Amniotic stem cell (primary cell): Measurements from ENCODE around the gene ACADSB.

ENCODE experiments used
- DNase-seq: peaks from one replicate; lab custom pipeline; 2025; lab: John Stamatoyannopoulos, UW

ACADSB gene

DNA sequence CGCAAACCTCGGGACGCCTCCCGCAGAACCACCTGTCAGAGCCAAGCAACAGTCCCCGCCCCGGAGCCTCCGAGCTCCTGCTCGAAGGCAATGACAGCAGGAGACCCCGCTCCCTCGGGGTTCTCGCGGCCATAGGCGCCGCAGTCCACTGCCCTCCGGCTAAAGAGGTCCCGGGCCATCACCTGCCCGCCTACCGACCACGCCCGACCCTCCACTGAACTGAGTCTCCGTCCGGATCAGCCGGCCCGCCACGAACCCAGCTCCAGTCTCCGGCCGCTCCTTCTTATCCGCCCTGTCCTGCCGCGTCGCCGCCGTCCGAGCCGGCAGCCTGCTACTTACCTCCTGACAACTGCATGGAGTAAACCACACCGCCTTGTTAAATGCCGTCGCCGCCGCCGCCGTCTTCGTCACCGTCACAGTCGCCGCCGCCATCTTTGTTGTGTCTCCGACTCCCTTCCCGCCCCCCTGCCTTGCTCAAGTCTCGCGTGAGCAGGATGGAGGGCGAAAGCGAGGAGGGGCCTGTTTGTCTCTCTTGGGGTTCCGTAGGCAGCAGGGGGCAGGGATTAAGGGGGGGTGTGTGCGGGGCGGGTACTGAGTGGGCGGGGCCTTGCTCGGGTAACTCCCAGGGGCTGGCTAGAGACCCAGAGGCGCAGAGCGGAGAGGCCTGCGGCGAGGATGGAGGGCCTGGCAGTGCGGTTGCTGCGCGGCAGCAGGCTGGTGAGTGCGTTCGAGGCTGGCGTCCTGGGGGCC is at the start of gene ACADSB, which contains the start of gene IKZF5:
ACADSB (plus strand) TSS at position 652 of the 750 bp plus-strand sequence; CDS start at position 676, 24 bp downstream.
IKZF5 (minus strand) TSS at position 441 of the 750 bp plus-strand sequence. CDS start 10,170 bp downstream, outside the sequence.
- peak; percentile 96 for DNase-seq

DNA sequence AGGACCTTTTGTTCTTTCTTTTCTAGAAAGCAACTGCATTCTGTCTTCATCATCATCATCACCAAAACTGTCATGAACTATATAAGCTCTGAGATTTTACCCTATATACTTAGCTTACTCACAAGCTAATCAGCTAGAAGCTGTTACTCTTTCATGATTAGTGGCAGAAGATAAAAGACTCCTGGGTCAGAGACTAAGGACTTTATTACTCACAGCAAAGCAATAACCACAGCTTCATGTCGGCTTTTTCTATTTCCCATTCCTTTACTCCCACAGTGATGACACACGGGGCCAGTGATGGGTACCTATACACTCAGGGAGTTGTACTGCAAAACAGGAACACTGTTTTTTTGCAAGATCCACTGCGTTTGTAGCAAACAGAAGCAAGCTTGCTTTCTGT is 46.4 kb upstream of the ACADSB start:
- no peak for DNase-seq

DNA sequence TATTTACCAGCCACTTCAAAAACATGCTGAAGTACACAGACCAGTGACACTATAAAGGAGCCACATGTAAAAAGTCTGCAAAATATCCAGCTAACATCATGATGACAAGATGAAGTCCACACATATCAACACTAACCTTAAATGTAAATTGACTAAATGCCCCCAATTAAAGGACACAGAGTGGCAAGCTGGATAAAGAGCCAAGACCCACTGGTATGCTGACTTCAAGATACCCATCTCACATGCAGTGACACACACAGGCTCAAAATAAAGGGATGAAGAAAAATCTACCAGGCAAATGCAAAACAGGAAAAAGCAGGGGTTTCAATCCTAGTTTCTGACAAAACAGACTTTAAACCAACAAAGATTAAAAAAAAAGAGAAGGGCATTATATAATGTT is 41.9 kb upstream of the ACADSB start:
- DNase-seq = no peak

DNA sequence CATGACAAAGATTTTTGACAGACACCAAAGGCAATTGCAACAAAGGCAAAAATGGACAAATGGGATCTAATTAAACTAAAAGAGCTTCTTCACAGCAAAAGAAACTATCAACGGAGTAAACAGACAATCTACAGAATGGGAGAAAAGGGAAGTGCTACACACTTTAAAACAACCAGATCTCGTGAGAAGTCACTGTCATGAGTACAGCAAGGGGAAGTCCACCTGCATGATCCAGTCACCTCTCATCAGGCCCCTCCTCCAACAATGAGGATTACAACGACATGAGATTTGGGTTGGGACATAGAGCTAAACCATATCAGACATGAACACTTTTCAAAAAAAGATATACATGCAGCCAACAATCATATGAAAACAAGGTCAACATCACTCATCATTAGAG is 40.1 kb upstream of the ACADSB start:
- no peak for DNase-seq

DNA sequence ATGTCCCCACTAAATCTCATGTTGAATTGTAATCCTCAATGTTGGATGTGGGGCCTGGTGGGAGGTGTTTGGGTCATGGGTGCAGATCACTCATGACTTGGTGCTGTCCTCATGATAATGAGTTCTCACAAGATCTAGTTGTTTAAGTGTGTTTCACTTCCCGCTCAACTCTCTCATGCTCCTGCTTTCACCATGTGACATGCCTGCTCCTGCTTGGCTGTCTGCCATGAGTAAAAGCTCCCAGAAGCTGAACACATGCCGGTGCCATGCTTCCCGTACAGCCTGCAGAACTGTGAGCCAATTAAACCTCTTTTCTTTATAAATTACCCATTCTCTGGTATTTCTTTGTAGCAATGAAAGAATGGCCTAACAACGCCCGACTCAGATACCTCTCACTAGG is 34.8 kb upstream of the ACADSB start:
- DNase-seq = no peak

DNA sequence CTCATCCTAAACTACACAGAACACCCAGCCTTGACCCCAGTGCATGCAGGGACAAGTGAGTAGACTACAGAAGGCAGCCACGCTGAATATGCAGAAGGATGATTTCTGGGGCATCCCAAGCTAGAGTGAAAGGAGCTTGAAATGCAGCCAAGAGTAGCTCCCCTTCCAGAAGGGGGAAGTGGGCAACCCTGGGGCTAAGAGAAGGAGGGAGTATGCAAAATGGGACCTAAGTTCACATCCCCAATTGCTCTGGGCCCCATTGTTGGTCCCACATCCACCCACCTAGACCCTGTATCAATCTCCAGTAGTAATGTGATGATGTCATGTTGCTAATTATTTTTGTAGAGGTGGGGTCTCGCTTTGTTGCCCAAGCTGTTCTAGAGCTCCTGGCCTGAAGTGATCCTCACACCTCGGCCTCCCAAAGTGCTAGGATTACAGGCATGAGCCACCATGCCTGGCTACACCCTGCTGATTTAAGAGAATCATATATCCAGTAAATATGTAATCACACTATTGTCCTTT is 34.2 kb upstream of the ACADSB start:
- DNase-seq = no peak

DNA sequence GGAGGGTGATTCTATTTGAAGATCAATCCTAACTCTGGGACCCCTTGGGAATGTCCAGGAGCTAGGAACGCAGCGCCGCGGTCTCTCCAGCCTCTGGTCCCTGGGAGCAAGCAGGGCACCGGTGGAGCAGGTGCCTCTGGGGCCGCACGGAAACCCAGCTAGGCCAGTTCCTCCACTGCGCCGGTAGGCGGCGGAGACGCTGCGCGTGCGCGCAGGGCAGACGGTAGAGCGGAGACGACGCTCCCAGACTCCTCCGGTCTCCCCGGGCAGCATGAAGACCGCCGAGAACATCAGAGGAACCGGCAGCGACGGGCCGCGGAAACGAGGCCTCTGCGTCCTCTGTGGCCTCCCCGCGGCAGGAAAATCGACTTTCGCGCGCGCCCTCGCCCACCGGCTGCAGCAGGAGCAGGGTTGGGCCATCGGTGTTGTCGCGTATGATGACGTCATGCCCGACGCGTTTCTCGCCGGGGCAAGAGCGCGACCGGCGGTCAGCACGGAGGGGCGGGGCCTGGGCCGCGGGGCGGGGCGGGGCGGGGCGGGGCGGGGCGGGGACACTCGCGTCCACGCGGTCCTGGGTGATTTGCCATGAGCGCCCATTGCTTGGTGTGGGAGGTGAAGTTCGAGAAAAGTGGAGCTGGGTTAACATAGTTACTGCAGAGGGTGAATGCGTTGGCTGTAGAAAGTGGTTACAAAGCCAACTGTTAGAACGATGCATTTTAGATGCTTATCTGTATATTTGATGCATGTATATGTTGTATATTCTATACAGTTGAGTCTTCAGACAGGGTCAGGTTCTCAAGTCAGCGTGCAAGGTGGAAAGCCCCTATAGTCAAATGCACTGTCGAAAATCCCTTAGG is 28.4 kb upstream of the ACADSB start, which contains the start of gene PSTK:
PSTK (plus strand) TSS at position 193 of the 857 bp plus-strand sequence; CDS start at position 272, 79 bp downstream.
- DNase-seq = peak; percentile 81

DNA sequence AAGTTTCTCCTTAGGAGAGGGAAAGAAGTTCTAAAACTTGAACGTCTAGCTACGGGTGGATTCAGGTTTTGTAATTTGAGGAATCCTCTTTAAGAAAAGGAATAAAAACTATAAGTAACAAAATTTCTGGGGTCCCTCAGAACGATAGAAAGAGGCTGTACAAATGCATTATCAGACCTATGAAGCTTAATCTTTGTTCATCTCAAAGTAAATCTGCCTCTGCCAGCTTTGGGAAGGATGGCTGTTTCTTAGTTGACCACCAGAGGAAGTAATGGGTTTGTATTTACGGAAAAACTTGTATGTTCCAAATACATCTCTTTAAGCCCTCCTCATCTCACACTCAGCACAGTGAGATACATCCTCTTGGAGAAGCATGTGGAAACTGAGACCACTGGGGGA is 27.7 kb upstream of the ACADSB start:
- DNase-seq = no peak

DNA sequence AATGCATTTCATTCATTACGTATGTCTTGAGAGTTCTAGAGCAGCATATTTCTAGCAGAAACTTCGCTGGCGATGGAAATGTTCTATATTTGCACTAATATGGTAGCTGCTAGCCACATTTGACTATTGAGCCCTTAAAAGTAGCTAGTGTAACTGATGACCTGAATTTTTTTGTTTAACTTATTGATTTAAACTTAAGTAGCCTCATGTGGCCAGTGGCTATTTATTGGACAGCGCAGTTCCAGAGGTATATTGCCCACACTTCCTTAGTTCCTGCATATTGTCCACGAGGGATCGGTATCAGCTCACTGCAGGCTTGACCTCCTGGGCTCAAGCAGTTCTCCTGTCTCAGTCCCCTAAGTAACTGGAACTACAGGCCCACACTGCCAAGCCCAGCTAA is 24.9 kb upstream of the ACADSB start:
- no peak for DNase-seq

DNA sequence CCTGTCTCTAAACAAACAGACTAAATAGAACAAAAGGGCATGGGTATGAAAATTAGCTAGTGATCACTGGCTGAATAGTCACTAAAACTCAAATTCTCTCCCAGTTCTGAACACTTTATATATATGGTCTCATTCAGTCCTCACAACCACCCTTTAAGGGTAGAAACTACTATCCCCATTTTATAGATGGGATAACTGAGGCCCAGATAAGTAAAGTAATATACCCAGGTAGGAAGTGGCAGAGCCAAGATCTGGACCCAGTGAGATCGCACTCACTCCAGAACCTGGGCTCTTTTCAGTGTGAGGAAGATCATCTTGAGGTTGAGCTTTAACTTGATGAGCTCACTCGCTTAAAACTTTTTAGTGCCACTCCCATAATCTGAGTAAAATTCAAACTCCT is 24.1 kb upstream of the ACADSB start:
- DNase-seq = no peak

DNA sequence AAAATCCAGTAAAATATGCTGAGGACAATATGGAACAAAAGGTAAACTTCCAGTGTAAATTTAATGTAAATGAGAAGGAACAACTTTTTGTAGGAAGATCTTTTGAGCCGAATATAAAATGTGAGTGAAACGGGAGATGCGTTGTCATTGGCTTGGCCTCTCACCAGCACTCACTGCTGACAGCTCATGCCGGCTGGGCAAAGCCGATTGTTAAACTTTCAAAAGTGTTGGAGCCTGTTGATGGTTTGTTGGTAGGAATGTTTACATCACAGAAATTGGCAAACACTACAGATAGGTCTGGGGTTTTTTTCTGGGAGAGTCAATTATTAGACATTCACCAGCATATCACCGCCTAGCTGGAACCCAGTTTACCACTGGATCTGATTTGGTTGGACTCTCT is 22.5 kb upstream of the ACADSB start:
- no peak for DNase-seq

DNA sequence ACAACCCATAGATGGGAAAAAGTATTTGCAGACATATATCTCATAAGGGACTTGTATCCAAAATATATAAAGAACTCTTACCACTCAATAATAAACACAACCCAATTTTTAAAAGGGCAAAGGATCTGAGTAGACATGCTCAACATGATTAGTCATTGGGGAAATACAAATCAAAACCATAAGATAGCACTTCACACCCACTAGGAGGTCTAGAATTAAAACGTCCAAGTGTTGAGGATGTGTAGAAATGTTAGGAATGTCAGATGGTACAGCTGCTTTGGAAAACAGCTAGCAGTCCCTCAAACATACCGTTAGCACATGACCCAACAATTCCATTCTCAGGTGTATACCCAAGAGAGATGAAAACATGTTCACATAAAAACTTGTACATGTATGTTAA is 20.3 kb upstream of the ACADSB start:
- DNase-seq = no peak

DNA sequence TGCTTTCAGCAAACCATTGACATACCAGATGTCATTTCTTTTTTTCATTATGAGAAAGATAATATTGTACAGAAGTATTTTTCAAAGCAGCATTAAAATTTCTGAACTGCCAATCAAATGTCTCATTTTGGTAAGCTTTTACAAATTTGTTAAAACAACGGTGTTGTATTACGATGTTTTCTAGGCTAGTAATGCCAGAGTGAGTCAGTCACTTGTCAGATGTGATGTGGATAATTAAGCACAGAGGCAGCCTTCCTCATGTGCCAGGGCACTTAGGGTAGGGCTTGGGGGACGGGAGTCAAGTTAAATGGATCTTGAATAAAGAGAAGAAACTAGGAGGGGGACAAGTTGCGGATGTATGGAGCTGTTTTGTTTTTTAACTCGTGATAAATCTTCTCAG is 18.5 kb upstream of the ACADSB start:
- DNase-seq = no peak

DNA sequence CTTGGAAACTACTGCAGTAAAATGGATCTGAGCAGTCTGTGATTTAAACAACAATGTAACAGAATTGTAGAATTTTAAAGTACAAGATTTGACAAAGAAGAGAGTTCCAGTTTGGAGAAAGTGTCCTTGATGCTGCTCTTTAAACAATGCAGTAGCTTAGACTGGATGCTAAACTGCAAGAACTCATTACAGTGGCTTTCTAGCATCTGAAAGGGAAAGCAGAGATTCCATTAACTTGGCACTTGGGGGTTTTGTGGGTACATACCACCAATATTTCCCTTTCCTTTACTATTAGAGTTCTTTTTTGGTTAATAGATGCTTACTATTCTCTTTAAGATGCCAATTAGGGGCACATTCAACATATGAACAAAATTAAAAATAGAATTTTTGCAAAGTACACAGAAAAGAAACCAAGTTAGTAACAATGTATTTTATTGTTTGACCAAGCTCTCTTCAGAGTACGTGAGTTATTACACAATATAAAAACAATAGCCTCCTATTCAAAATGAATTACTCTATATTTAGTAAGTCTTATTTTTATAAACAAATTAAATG is 16.7 kb upstream of the ACADSB start:
- DNase-seq = no peak

DNA sequence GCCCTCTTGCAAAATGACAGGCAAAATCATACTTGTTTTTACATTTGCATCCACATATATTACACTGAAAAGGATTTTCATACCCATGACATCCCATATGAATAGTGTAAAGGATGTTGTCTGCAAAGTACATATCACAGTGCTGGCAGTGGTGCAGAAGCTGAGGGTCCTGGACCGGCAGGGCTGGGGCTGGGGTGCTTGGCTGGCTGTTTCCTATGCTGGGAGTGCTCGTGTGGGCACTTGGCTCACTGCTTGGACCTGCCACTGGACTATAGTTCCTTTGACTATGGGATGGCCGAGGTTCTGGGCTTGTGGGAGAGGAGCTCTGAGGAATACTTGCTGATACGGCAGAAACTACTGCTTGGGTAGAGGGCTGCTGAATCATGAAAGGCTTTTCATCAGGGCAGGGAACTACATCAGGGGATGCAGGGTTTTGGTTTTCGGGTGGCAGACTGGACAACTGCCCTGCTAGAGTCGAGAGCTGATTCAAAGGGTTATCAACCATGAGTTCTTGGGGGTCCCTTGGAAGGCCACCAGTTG is 14.9 kb upstream of the ACADSB start:
- no peak for DNase-seq

DNA sequence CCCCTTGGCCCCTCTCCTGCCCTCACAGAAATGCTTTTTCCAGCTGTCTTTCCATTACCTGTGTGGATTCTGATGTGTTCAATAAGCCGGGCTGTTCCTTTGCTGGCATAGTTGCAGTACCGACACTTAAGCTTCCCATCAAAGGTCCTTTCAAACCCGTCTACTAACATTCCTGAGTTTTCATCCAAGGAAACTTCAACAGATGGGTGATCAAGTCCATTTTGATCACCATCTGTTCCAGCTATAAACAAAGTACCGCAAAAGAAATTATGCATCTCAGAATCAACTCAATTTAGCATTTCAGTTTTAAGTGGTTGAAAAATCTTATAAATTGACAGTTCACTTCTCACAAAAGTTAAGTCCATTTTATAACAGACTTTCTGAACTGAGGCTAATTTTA is 12.9 kb upstream of the ACADSB start:
- DNase-seq = no peak

DNA sequence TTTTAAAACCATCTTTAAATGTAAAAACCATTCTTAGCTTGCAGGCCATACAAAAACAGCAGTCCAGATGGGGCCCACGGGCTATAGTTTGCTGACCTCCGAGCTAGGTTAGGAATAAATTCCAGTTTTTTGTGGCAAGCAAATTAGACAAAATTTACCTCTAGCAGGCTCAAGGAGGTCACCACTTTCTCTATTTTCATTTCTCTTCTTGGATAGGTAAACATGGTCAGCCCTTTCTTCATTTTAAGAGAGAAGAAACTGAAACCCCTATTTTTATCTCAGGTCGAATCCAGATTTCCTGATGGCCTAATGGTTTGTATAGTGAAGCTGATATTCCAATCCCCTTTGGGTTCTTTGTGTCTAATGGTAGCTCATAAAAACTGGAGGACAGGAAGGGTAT is 10.9 kb upstream of the ACADSB start:
- DNase-seq = no peak

DNA sequence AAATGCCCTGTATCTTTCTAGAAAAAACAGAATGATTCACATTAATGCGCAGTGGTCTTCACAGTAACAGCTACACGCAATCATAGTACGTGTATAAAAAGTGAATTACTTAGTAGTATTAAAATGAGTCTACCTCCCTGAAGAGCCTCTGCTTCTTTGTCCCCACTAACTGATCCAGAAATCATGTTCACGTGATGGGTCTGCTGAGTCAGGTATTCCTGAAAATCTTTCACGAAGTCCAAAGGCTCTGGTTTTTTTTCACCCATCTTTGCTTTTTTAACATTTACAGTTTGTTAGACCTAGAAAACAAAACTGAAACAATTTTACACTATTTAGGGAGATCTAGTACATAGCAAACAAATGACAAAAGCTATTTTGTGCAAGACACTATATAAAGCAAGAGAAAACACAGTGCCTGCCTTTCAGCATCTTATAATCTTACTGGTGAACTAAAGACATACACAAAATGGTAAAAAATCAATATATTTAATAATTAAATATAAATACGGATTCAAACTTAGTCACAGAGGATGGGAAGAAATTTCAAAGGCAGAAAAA is 10.4 kb upstream of the ACADSB start:
- DNase-seq = no peak

DNA sequence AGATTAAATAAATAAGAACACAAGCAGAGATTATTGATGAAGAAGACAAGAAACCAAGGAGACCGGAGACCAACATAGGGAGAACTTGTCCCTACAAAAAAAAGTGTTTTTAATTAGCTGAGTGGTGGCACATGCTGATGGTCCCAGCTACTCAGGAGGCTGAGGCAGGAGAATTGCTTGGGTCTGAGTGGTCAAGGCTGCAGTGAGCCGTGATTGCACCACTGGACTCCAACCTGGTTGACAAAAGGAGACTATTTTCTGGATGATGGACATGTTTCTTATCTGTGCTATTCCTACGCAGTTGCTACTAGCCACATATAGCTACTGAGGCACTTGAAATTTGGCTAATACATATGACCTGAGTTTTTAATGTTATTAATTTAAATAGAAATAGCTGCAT is 9.9 kb upstream of the ACADSB start:
- DNase-seq = no peak

DNA sequence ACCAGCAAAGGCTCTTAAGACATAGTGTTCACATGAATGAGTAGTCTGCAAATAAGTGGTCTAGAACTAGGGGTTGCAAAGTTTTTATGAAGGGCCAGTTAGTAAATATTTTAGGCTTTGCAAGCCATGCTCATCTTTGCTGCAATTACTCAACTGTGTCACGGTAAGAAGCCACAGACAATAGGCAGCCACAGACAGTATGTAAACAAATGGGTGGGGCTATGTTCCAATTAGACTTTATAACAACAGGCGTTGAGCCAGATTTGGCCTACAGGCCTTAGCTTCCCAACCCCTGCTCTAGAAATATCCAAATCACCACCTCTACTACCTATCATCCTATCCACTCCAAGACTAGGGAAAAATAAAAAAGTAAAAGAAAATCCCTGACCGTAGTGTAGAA is 9.5 kb upstream of the ACADSB start:
- DNase-seq = no peak

DNA sequence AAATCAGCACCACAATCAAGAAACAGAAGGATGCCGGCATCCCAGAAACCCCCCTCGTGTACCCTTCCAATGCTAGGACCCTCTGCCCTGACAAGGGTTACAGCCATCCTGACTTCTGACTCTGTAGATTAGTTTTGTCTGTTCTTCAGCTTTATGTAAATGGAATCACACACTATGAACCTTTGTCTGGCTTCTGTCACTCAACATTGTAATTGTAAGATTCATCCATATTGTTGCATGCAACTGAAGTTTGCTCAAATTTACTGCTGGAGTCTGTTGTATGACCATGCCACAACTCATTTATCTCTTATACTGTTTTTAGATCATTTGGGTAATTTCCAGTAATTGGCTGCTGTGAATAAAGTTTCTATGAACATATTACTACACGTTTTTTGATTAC is 8.7 kb upstream of the ACADSB start:
- no peak for DNase-seq

DNA sequence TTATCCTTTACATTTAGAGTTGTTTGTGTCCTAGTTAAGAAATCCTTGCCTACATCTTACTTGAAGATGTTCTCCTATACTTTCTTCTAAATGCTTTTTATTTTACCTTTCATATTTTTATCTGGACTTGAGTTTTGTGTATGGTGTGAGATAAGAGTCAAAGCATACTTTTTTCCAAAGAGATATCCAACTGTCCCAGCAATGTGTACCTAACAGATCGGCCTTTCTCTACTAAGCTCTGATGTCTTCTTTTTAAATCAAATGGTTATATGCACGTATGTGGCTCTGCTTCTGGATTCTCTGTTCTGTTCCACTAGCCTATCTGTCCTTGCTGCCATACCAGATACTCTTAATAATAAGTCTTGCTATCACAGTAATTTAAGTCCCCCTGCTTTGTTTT is 7.4 kb upstream of the ACADSB start:
- no peak for DNase-seq
